GM19025 (cell line): ENCODE measurements around the gene MEIOSIN.
"Not testable (repeated sequence)": the region's sequence is repeated elsewhere in the genome, so short reads cannot be mapped to it uniquely, and the experiment has no call there.

Experiments
- ATAC-seq: cut with Tn5 transposase; IDR thresholded peaks from one replicate; pipeline ENCODE4 v1.9.1; 2021; ENCODE audit warnings: mild to moderate bottlenecking, low read depth, moderate library complexity; ENCODE audit not compliant: unreplicated experiment

The MEIOSIN gene

DNA sequence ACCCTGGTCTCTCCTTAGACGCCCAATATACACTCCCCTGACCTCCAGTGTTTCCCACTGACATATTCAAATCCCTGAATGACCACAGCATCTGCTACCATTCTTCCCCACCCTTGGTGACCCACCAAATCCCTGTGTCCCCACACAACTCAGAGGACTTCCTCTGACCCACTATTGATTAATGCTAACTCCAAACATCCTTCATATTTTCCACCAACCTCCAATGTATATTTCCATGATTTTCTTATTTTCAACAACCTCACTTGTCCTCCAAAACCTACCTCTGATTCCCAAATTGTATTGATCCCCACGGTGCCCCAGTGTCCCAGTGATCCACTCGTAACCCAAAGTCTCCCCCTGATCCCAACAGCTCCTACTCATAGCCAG, 59.9 kb downstream of the MEIOSIN start:
- ATAC-seq = no peak

DNA sequence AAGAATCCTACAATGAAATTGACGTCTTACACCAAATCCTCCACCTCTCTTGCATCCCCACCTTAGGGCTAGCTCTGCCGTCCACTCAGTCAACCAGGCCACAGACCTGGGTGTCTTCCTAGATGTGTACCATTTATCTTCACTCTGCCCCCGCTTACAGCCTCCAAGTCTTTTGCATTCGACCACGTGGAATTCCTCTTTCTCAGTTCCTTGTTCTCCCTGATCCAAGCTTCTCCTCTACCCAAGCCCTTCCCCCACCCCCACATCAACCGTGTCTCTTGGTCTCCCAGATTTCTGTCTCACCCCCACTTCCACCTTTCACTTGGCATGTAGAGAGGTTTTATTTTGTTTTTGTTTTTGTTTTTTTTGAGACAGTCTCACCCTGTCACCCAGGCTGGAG, 60.6 kb downstream of the MEIOSIN start:
- no peak for ATAC-seq

DNA sequence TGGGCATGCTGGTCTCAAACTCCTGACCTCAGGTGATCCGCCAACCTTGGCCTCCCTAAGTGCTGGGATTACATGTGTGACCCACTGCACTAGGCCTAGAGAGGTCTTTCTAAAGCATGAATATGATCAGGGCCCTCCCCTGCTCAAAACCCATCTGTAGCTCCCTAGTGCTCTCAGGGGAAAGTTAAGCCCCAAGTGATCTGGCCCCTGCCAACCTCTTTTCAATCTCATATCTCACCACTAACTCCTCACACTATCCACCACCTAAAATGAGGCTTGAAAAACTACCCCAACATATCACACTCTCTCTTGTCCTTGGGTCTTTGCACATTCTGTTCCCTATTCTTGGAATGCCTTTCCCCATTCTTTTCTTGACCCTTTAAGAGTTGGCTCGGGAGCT, 61.4 kb downstream of the MEIOSIN start:
- ATAC-seq = no peak

DNA sequence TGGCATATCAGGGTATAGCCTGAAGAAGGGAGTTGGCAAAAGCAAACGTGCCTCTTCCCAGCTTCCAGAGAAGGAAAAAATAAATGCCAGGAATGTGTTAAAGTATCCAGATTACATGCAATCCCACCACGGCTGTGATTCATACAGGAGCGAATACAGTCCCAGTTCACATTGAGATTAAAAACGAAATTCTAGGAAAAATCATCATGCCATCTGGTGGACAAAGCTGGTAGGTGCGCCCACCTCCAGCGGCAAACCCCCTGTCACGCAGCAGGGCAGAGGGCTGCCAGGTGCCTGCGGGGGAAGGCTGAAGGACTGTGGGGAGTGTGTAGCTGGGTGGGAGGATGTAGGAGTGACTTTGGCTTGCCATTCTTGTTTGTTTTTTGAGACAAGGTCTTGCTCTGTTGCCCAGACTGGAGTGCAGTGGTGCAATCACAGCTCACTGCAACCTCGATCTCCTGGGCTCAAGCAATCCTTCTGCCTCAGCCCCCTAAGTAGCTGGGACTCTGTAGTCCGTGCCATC, 65.8 kb downstream of the MEIOSIN start:
- no peak for ATAC-seq

DNA sequence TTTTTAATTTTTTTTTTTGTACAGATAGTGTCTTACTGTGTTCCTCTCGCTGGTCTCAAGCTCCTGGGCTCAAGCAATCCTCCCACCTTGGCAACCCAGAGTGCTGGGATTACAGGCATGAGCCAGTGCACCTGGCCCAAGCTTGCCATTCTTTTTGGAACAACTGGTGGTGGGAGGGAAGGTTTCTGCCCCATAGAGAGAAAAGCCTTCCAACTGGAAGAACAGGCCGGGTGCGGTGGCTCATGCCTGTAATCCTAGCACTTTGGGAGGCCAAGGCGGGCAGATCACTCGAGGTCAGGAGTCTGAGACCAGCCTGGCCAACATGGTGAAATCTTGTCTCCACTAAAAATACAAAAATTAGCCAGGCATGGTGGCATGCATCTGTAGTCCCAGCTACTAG, 66.3 kb downstream of the MEIOSIN start:
- not testable (repeated sequence) for ATAC-seq

DNA sequence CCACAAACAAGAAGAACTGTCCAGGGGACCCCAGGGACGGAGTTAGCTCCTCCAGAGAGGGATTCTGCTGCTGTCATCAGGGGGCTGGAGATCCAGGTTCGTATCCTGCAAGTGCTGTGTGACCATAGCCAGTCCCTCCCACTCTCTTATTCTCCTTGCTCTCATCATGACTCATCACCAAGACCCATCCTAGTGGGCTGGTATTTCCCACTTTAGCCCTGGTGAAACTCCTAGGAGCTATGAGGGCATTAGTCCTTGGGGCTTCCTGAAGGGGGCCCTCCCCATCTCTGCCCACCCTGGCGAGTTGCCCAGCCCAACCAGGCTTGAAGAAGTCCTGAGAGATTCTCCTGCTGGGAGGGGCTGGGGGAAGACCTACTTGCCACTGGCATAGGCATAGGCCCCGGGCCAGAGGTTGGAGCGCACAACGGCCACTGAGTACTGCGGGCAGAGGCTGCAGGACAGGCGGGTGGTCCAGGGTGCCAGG, 66.9 kb downstream of the MEIOSIN start:
- no peak for ATAC-seq

DNA sequence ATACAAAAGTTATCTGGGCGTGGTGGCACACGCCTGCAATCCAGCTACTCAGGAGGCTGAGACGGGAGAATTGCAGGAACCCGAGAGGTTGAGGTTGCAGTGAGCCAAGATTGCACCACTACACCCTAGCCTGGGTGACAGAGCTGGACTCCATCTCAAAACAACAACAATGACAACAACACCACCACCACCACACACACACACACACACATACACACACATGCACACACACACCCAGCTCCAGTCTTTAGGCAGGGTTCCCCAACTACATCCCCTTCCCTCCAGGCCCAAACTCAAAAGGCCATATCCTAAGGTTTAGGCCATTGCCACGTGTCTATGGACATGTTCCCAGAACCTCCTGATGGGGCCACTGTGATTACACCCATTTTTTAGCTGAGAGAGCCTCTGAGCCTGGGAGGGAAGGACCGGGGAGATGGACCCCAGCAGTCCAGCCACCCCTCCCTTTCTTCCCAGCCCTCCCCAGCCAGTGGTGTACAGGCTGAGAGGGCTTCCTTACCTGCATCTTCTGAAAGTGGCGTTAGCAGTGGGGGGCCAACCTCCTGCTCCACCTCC, 68.5 kb downstream of the MEIOSIN start:
- no peak for ATAC-seq

DNA sequence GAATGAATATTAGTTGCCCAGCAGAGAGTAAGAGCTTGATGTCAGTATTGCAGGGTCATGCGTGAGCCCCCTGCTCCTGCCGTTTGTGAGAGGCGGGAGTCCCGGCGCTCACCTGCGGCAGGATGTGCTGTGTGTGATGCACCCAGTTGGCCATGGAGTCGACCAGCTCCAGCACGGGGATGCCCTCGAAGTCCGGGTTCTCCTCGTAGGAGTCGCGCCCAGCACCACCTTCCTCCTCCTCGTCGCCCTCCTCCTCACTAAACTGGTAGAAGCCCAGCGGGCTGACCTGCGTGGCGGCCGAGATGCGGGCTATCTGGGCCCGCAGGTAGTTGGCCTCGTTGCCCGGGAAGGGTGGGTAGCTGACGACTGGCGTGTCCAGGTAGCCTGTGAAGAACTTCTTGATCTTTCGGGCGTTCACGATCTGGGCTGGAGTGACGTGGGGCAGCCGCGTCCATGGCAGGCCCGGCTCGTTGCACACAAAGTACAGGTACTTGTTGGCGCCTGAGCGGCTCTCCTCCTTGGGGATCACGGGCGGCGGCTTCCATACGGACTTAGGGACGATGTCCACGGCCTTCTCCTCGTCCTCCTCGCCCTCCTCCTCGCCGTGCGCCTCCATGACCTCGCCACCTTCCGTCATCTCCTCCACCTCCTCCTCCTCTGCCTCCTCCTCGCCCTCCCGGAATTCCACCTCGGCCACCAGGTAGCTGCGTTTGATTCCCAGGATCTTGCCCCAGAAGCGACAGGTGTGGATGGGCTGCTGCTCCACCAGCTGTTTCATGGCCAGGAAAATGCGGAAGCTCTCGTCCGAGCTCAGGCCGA, 71.1 kb downstream of the MEIOSIN start:
- no peak for ATAC-seq

DNA sequence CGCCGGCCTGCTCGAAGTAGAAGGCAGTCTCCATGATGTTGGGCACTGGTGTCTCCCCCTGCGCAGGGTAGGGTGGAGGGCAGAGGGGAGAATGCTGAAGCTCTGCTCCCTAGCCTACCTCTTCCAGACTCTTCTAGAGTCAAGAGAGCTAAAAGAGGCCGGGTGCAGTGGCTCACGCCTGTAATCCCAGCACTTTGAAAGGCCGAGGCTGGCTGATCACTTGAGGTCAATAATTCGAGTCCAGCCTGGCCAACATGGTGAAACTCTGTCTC, 71.7 kb downstream of the MEIOSIN start:
- no peak for ATAC-seq

DNA sequence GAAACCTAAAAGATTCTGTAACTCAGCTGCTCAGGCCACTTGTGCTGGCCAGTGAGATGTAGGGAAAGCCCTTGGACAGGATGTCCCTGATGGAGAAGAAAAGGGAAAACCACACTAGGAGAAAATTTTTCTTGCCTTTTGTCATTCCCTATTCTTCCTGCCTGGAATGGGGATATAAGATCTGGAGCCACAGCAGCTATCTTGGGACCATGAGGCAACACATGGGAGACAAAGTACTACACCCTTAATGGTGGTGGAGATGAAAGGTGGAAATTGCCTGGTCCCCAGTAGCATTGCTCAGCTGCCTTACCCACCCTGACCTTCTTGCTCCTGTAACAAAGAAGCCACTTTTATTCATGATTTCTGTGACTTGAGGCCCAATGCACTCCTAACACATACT, 72.5 kb downstream of the MEIOSIN start:
- ATAC-seq = no peak

DNA sequence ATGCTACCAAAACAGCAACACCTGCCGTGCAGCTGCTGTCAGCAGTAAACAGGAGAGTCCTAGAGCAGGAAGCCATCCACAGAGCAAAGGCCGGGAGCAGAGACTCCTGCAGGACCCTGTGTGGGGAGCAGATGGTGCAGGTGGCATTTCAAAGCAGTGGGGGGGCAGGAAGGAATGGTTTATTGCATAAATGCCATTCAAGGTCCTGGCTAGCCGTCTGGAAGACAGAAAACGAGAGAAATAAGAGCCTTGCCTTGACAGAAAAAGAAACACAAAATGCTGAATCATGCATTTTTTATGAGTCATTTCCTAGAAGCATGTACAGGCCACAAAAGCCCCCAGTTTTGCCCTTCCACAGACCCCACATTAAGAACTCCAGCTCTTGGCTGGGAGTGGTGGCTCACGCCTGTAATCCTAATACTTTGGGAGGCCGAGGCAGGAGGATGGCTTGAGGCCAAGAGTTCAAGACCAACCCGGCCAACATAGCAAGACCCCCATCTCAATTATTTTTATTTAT, 76.5 kb downstream of the MEIOSIN start:
- no peak for ATAC-seq

DNA sequence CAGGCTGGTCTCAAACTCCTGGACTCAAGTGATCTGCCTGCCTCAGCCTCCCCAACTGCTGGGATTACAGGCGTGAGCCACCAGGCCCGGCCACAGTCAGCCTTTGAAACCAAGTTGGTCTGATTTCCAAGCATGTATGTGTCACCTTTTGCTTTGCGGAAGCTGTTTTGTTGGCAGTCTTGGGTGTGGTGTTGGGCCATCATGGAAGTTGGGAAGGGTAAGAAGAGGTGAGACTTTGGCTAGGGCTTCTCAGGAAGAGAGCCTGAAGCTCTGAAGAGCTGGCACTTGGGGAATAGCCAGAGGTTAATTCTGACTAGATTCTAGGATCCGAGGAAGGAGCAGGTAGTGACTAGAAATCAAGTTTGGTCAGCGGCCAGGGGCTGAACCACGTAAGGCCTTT, 79.1 kb downstream of the MEIOSIN start:
- no peak for ATAC-seq
